SK-N-SH treated with all-trans-retinoic acid at 6 μM for 48 hours (cell line): Measurements from ENCODE around the gene CCDC85C.

ENCODE experiments used
- ATAC-seq: fragments of 200-7000 bp; cut with Tn5 transposase; 3 replicates; pipeline ENCODE4 v1.9.1; 2020; ENCODE audit warnings: mild to moderate bottlenecking, moderate library complexity
- ARNTL ChIP-seq: fragments of 450-650 bp; formaldehyde crosslinking; IDR thresholded peaks from 2 replicates; pipeline ENCODE4 v1.5.0; 2020; ENCODE audit warnings: low read depth, mild to moderate bottlenecking, moderate library complexity, borderline replicate concordance
- BACH2 ChIP-seq: fragments of 250-450 bp; sonication (Bioruptor Pico); IDR thresholded peaks from 2 replicates; pipeline ENCODE4 v1.9.0; 2021; ENCODE audit warnings: mild to moderate bottlenecking, borderline replicate concordance
- CSDC2 ChIP-seq: fragments of 250-450 bp; sonication (Bioruptor Pico); IDR thresholded peaks from 2 replicates; pipeline ENCODE4 v1.5.0; 2020; ENCODE audit warnings: mild to moderate bottlenecking, moderate library complexity
- ESRRG ChIP-seq: fragments of 250-450 bp; sonication (Bioruptor Pico); IDR thresholded peaks from 2 replicates; pipeline ENCODE4 v1.6.1; 2021; ENCODE audit warnings: mild to moderate bottlenecking
- GLIS3 ChIP-seq: fragments of 250-450 bp; sonication (Bioruptor Pico); IDR thresholded peaks from 2 replicates; pipeline ENCODE4 v1.5.0; 2020; ENCODE audit warnings: mild to moderate bottlenecking, moderate library complexity
- ISL1 ChIP-seq: fragments of 250-450 bp; sonication (Bioruptor Pico); IDR thresholded peaks from 2 replicates; pipeline ENCODE4 v2.1.2; 2022; ENCODE audit warnings: mild to moderate bottlenecking, moderate library complexity
- OSR1 ChIP-seq: fragments of 250-450 bp; sonication (Bioruptor Pico); IDR thresholded peaks from 2 replicates; pipeline ENCODE4 v1.8.0; 2022; ENCODE audit warnings: moderate library complexity, mild to moderate bottlenecking, inconsistent platforms
- PPARA ChIP-seq: fragments of 250-450 bp; sonication (Bioruptor Pico); IDR thresholded peaks from 2 replicates; pipeline ENCODE4 v1.5.0; 2020; ENCODE audit warnings: mild to moderate bottlenecking, borderline replicate concordance
- RARB ChIP-seq: fragments of 250-450 bp; sonication (Bioruptor Pico); IDR thresholded peaks from 2 replicates; pipeline ENCODE4 v1.8.0; 2021; ENCODE audit warnings: mild to moderate bottlenecking, moderate library complexity
- SNAI2 ChIP-seq: fragments of 250-450 bp; sonication (Bioruptor Pico); IDR thresholded peaks from 2 replicates; pipeline ENCODE4 v1.5.0; 2020; ENCODE audit warnings: mild to moderate bottlenecking, moderate library complexity
- TOX ChIP-seq: fragments of 250-450 bp; sonication (Bioruptor Pico); IDR thresholded peaks from 2 replicates; pipeline ENCODE4 v1.8.0; 2021; ENCODE audit warnings: mild to moderate bottlenecking, moderate library complexity, borderline replicate concordance
- ZC3H10 ChIP-seq: fragments of 250-450 bp; sonication (Bioruptor Pico); IDR thresholded peaks from 2 replicates; pipeline ENCODE4 v1.5.1; 2021; ENCODE audit warnings: mild to moderate bottlenecking, moderate library complexity
- ZFP3 ChIP-seq: fragments of 250-450 bp; sonication (Bioruptor Pico); IDR thresholded peaks from 2 replicates; pipeline ENCODE4 v1.5.0; 2020; ENCODE audit warnings: mild to moderate bottlenecking, moderate library complexity
- ZNF70 ChIP-seq: fragments of 450-650 bp; formaldehyde crosslinking; IDR thresholded peaks from 2 replicates; pipeline ENCODE4 v1.5.0; 2020; ENCODE audit warnings: mild to moderate bottlenecking, moderate library complexity
- ZNF8 ChIP-seq: fragments of 450-650 bp; formaldehyde crosslinking; IDR thresholded peaks from 2 replicates; pipeline ENCODE4 v1.5.0; 2020; ENCODE audit warnings: mild to moderate bottlenecking, moderate library complexity
- TF ChIP-seq, protein P1 (sequence below): fragments of 250-450 bp; sonication (Bioruptor Pico); IDR thresholded peaks from 2 replicates; pipeline ENCODE4 v1.8.0; 2021; ENCODE audit warnings: low read depth, mild to moderate bottlenecking, moderate library complexity, borderline replicate concordance
- TF ChIP-seq, protein P2 (sequence below): fragments of 250-450 bp; sonication (Bioruptor Pico); IDR thresholded peaks from 2 replicates; pipeline ENCODE4 v1.5.1; 2021; ENCODE audit warnings: mild to moderate bottlenecking, moderate library complexity
- TF ChIP-seq, protein P3 (sequence below): fragments of 250-450 bp; sonication (Bioruptor Pico); IDR thresholded peaks from 2 replicates; pipeline ENCODE4 v1.5.0; 2020; ENCODE audit warnings: mild to moderate bottlenecking, moderate library complexity

Gene CCDC85C

GRCh38 chr14:99581374-99581773 lies 22.6 kb downstream of the CCDC85C start:
- ATAC-seq = no peak
- TF ChIP-seq SNAI2 (no peak), ZFP3 (CRISPR knock-in tag) (no peak)
- TF ChIP-seq, protein P1, sequence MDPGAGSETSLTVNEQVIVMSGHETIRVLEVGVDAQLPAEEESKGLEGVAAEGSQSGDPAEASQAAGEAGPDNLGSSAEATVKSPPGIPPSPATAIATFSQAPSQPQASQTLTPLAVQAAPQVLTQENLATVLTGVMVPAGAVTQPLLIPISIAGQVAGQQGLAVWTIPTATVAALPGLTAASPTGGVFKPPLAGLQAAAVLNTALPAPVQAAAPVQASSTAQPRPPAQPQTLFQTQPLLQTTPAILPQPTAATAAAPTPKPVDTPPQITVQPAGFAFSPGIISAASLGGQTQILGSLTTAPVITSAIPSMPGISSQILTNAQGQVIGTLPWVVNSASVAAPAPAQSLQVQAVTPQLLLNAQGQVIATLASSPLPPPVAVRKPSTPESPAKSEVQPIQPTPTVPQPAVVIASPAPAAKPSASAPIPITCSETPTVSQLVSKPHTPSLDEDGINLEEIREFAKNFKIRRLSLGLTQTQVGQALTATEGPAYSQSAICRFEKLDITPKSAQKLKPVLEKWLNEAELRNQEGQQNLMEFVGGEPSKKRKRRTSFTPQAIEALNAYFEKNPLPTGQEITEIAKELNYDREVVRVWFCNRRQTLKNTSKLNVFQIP = no peak

DNA sequence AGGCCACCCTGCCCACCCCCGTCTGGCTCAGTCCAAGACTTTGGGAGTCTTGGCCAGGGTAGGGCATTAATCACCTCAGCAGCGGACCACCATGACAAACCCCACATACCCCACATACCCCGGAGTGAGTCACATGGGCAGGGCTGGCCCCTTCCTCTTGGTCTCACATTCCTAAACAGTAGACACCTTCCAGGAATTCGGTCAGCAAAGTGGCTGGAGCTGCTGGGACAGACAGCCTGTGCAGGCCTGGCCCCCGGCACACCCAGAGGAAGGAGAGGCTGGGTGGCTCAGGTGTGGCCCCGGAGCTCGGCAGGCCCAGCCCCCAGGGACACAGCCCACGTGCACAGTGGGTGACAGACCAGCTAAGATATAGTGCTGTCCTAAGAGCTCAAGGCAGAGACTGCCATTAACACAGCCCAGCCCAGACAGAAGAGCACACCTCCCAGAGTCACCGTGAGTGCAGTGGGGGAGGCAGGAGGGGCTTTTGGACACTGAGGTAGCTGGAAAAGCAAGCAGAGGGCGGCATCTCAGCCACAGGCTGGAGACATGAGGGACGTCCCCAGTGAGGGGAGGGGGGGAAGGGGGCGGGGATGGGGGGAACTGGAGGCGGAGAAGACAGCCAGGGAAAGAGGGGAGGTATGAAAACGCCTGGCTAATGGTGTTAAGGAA lies 24.0 kb downstream of the CCDC85C start:
- ATAC-seq = peak; percentile 55
- TF ChIP-seq, protein P2, sequence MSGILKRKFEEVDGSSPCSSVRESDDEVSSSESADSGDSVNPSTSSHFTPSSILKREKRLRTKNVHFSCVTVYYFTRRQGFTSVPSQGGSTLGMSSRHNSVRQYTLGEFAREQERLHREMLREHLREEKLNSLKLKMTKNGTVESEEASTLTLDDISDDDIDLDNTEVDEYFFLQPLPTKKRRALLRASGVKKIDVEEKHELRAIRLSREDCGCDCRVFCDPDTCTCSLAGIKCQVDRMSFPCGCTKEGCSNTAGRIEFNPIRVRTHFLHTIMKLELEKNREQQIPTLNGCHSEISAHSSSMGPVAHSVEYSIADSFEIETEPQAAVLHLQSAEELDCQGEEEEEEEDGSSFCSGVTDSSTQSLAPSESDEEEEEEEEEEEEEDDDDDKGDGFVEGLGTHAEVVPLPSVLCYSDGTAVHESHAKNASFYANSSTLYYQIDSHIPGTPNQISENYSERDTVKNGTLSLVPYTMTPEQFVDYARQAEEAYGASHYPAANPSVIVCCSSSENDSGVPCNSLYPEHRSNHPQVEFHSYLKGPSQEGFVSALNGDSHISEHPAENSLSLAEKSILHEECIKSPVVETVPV = no peak
- TF ChIP-seq TOX (CRISPR knock-in tag) (no peak), OSR1 (CRISPR knock-in tag) (no peak), RARB (no peak), BACH2 (CRISPR knock-in tag) (no peak), ZNF8 (no peak), ISL1 (CRISPR knock-in tag) (no peak), ESRRG (CRISPR knock-in tag) (no peak), ARNTL (no peak)
- TF ChIP-seq, protein P1 = no peak
- TF ChIP-seq, all 23 proteins: peak for 0

DNA sequence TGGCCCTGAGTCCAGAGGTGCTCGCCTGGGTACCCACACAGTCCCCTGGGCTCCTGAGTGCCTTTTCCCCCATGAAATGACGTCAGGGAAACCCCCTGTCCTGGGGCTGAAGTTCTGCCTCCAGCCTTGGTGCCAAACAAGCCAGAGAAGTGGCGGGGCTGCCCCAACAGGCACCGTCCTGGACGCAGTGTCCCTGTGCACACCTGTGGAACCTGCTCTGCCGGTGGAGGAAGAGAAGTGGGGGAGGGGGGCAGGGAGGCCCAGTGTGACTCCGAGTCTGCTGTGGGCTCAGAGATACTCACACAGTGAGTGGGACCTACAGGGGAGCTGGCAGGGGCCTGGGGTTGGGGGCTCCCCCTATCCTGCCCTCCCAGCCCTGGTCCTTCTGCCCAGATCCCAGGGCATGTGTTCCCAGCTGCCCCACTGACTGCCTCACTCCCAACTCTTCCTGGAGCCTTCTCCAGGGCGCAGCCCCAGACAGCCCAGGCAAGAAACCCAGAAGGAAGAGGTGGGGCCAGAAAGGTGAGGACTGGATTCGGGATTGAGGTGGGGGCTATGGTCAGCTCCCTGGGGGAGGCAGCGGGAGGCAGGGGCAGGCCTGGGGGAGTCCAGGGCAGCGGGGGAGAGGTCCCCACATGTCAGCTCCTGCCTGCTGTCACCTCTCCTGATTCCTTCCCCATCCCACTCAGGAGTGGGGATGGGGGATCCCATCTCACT lies 24.7 kb downstream of the CCDC85C start:
- ATAC-seq = peak; percentile 9; the same call in 2 of the 3 replicates
- TF ChIP-seq ISL1 (CRISPR knock-in tag) (no peak), ZNF8 (no peak), GLIS3 (CRISPR knock-in tag) (no peak), ZFP3 (CRISPR knock-in tag) (no peak), CSDC2 (CRISPR knock-in tag) (no peak), OSR1 (CRISPR knock-in tag) (no peak), ZC3H10 (CRISPR knock-in tag) (no peak), ESRRG (CRISPR knock-in tag) (no peak), SNAI2 (no peak), RARB (no peak)
- TF ChIP-seq, protein P3, sequence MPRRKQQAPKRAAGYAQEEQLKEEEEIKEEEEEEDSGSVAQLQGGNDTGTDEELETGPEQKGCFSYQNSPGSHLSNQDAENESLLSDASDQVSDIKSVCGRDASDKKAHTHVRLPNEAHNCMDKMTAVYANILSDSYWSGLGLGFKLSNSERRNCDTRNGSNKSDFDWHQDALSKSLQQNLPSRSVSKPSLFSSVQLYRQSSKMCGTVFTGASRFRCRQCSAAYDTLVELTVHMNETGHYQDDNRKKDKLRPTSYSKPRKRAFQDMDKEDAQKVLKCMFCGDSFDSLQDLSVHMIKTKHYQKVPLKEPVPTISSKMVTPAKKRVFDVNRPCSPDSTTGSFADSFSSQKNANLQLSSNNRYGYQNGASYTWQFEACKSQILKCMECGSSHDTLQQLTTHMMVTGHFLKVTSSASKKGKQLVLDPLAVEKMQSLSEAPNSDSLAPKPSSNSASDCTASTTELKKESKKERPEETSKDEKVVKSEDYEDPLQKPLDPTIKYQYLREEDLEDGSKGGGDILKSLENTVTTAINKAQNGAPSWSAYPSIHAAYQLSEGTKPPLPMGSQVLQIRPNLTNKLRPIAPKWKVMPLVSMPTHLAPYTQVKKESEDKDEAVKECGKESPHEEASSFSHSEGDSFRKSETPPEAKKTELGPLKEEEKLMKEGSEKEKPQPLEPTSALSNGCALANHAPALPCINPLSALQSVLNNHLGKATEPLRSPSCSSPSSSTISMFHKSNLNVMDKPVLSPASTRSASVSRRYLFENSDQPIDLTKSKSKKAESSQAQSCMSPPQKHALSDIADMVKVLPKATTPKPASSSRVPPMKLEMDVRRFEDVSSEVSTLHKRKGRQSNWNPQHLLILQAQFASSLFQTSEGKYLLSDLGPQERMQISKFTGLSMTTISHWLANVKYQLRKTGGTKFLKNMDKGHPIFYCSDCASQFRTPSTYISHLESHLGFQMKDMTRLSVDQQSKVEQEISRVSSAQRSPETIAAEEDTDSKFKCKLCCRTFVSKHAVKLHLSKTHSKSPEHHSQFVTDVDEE (CRISPR knock-in tag) = no peak

GRCh38 chr14:99578541-99579101 lies 25.4 kb downstream of the CCDC85C start:
- no peak for ATAC-seq
- TF ChIP-seq ZFP3 (CRISPR knock-in tag) (no peak), GLIS3 (CRISPR knock-in tag) (no peak), ZNF8 (no peak), CSDC2 (CRISPR knock-in tag) (no peak), ARNTL (no peak), ZNF70 (no peak), TOX (CRISPR knock-in tag) (no peak), PPARA (CRISPR knock-in tag) (no peak), RARB (no peak)
- TF ChIP-seq, protein P3 (CRISPR knock-in tag) = no peak
- TF ChIP-seq, protein P2 = no peak
- TF ChIP-seq, all 23 proteins: peak for 0
